HepG2 (cell line): ENCODE data around the gene SERPINA6. TPM values are rescaled to one million over a fixed set of nuclear protein-coding genes. Genes with fewer than 3 reads are reported as not detected.
A peak's percentile ranks its signal among the peaks of the same experiment; 100 is the strongest.

Experiments used
- ADNP ChIP-seq: sonication (generic); formaldehyde crosslinking; IDR thresholded peaks from 2 replicates; pipeline ENCODE4 v1.4.0; 2020; ENCODE audit warnings: missing genetic modification reagents
- FUBP1 ChIP-seq: sonication (generic); formaldehyde crosslinking; IDR thresholded peaks from 2 replicates; pipeline ENCODE4 v1.5.1; 2020; ENCODE audit warnings: missing genetic modification reagents, mild to moderate bottlenecking, borderline replicate concordance
- KDM5B ChIP-seq: sonication (generic); formaldehyde crosslinking; IDR thresholded peaks from 2 replicates; pipeline ENCODE4 v1.4.0; 2020; ENCODE audit warnings: missing genetic modification reagents, mild to moderate bottlenecking, borderline replicate concordance
- KIAA2018 ChIP-seq: sonication (generic); formaldehyde crosslinking; IDR thresholded peaks from 2 replicates; pipeline ENCODE4 v1.5.0; 2020; ENCODE audit warnings: mild to moderate bottlenecking, missing genetic modification reagents, borderline replicate concordance
- MZF1 ChIP-seq: sonication (generic); formaldehyde crosslinking; IDR thresholded peaks from 2 replicates; pipeline ENCODE4 v1.8.1; 2023; ENCODE audit warnings: mild to moderate bottlenecking, missing genetic modification reagents, borderline replicate concordance
- SAFB2 ChIP-seq: sonication (generic); formaldehyde crosslinking; IDR thresholded peaks from 2 replicates; pipeline ENCODE4 v1.5.1; 2020; ENCODE audit warnings: missing genetic modification reagents, low read depth, mild to moderate bottlenecking, borderline replicate concordance
- TEAD3 ChIP-seq: optimal IDR thresholded peaks from 2 replicates; pipeline ENCODE3; 2016; ENCODE audit warnings: borderline replicate concordance
- ZNF503 ChIP-seq: sonication (generic); formaldehyde crosslinking; IDR thresholded peaks from 2 replicates; pipeline ENCODE4 v1.4.0; 2020; ENCODE audit warnings: missing genetic modification reagents
- ZNF567 ChIP-seq: sonication (generic); formaldehyde crosslinking; IDR thresholded peaks from 2 replicates; pipeline ENCODE4 v1.8.1; 2023; ENCODE audit warnings: mild to moderate bottlenecking, missing genetic modification reagents, borderline replicate concordance
- polyA plus RNA-seq, 8 experiments: library from polyadenylated mRNA; depleted of rRNA in 3 of 8; stranded (reverse) in 7 of 8; unstranded in 1 of 8; fragments of >200 nt; fragmentation: Illumina TruSeq in 4 of 8; extraction: Trizol in 4 of 8; gene quantifications; 2 replicates each; pipeline versions ENCODE4 v1.2.1 to v1.2.3, GENCODE V29; 2011 to 2016; ENCODE audit warnings: low read depth in 4 of 8, missing spikeins in 1 of 8, mixed read lengths in 1 of 8; ENCODE audit not compliant: insufficient read depth in 1 of 8
- total RNA-seq, 5 experiments: library from RNA; depleted of rRNA; stranded (reverse); fragments of >200 nt; fragmentation: Illumina TruSeq; extraction: Trizol; gene quantifications; 2 replicates each; pipeline ENCODE4 v1.2.3, GENCODE V29; 2016; ENCODE audit warnings: low read depth in 1 of 5
- TF ChIP-seq, protein P1 (sequence below): sonication (generic); formaldehyde crosslinking; IDR thresholded peaks from 2 replicates; pipeline ENCODE4 v1.8.0; 2022; ENCODE audit warnings: mild to moderate bottlenecking, missing genetic modification reagents, moderate library complexity
- TF ChIP-seq, protein P2 (sequence below): IDR thresholded peaks from 2 replicates; pipeline ENCODE4 v1.6.1; 2016; ENCODE audit warnings: missing biosample characterization, missing genetic modification reagents, low read depth

The SERPINA6 gene
- total and polyA plus RNA-seq, 2 of the 13 experiments (the other 11 are each of a cell fraction or from before 2014, with no cell fraction given): 260 to 333 TPM

GRCh38 chr14:94291159-94291905 is 31.8 kb downstream of the SERPINA6 start (continued):
- TF ChIP-seq TEAD3 (CRISPR knock-in tag) (peak; percentile 1), MZF1 (no peak), ADNP (CRISPR knock-in tag) (no peak), ZNF567 (CRISPR knock-in tag) (no peak), SAFB2 (CRISPR knock-in tag) (0 out of 2 replicates have a peak, but pooled peaks have one; percentile 18), ZNF503 (CRISPR knock-in tag) (no peak), KDM5B (CRISPR knock-in tag) (peak; percentile 63), FUBP1 (CRISPR knock-in tag) (no peak), KIAA2018 (CRISPR knock-in tag) (no peak)
- TF ChIP-seq, protein P1, sequence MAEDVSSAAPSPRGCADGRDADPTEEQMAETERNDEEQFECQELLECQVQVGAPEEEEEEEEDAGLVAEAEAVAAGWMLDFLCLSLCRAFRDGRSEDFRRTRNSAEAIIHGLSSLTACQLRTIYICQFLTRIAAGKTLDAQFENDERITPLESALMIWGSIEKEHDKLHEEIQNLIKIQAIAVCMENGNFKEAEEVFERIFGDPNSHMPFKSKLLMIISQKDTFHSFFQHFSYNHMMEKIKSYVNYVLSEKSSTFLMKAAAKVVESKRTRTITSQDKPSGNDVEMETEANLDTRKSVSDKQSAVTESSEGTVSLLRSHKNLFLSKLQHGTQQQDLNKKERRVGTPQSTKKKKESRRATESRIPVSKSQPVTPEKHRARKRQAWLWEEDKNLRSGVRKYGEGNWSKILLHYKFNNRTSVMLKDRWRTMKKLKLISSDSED (CRISPR knock-in tag): no peak
- TF ChIP-seq, protein P2, sequence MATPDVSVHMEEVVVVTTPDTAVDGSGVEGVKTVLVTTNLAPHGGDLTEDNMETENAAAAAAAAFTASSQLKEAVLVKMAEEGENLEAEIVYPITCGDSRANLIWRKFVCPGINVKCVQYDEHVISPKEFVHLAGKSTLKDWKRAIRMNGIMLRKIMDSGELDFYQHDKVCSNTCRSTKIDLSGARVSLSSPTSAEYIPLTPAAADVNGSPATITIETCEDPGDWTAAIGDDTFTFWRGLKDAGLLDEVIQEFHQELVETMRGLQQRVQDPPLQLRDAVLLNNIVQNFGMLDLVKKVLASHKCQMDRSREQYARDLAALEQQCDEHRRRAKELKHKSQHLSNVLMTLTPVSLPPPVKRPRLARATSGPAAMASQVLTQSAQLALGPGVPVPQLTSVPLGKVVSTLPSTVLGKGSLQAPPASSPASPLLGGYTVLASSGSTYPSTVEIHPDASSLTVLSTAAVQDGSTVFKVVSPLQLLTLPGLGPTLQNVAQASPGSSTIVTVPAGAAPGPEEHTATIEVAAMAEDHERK: no peak
